ENCODE data around the gene CRCP. TPM values are rescaled to one million over a fixed set of nuclear protein-coding genes. Genes with fewer than 3 reads are reported as not detected.
"Not testable (repeated sequence)": the region's sequence is repeated elsewhere in the genome, so short reads cannot be mapped to it uniquely, and the experiment has no call there.

CRCP gene
- total and polyA plus RNA-seq, 4 donors = 18.9 to 43.0 (median 32.4) TPM

DNA sequence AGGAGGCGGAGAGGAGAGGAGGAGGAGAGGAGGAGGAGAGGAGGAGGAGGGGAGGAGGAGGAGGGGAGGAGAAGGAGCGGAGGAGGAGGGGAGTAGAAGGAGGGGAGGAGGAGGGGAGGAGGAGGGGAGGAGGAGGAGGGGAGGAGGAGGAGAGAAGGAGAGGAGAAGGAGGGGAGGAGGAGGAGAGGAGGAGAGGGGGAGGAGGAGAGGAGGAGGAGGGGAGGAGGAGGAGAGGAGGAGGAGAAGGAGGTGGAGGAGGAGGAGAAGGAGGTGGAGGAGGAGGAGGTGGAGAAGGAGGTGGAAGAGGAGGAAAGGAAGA lies 15.5 kb upstream of the CRCP start:
- ATAC-seq (ENCODE audit: insufficient read depth, low FRiP score) (no peak), DNase-seq (peak in 1 of 3 donors; percentile 25)
- H3K27ac ChIP-seq (ENCODE audit: low read depth in 1 of 2, low read length in 1 of 2) = peak overlapping the region in 1 of 2 donors; percentile 86
- H3K4me3 ChIP-seq = no peak overlapping the region
- no CpG with 5 or more reads among the region's 2 CpGs for WGBS, 2 donors
- TF ChIP-seq, protein P1, sequence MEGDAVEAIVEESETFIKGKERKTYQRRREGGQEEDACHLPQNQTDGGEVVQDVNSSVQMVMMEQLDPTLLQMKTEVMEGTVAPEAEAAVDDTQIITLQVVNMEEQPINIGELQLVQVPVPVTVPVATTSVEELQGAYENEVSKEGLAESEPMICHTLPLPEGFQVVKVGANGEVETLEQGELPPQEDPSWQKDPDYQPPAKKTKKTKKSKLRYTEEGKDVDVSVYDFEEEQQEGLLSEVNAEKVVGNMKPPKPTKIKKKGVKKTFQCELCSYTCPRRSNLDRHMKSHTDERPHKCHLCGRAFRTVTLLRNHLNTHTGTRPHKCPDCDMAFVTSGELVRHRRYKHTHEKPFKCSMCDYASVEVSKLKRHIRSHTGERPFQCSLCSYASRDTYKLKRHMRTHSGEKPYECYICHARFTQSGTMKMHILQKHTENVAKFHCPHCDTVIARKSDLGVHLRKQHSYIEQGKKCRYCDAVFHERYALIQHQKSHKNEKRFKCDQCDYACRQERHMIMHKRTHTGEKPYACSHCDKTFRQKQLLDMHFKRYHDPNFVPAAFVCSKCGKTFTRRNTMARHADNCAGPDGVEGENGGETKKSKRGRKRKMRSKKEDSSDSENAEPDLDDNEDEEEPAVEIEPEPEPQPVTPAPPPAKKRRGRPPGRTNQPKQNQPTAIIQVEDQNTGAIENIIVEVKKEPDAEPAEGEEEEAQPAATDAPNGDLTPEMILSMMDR (IDR thresholded peaks at IDR 0.05; ENCODE audit: control extremely low read depth, extremely low read depth) = no peak
- no peaks in the 10 kb centered on the region for H3K27me3 ChIP-seq (ENCODE audit: control insufficient read depth in 3 of 3, insufficient read depth in 3 of 3, low read length in 2 of 3)
- H3K9me3 ChIP-seq (ENCODE audit: control insufficient read depth in 4 of 4, insufficient read depth in 3 of 4, low read length in 3 of 4) = no peaks in the 10 kb centered on the region
- H3K36me3 ChIP-seq (ENCODE audit: control insufficient read depth in 4 of 4, insufficient read depth in 4 of 4, low read length in 4 of 4) = peaks cover 0 to 3% (median 0%) of the 10 kb centered on the region in 4 donors
- peaks cover 0 to 4% (median 0%) of the 10 kb centered on the region in 5 donors for H3K4me1 ChIP-seq (ENCODE audit: control insufficient read depth in 5 of 5, insufficient read depth in 5 of 5, low read length in 5 of 5)
- no peak overlapping the region for H3K9ac ChIP-seq (ENCODE audit: insufficient read depth in 1 of 2, low read length in 2 of 2)

DNA sequence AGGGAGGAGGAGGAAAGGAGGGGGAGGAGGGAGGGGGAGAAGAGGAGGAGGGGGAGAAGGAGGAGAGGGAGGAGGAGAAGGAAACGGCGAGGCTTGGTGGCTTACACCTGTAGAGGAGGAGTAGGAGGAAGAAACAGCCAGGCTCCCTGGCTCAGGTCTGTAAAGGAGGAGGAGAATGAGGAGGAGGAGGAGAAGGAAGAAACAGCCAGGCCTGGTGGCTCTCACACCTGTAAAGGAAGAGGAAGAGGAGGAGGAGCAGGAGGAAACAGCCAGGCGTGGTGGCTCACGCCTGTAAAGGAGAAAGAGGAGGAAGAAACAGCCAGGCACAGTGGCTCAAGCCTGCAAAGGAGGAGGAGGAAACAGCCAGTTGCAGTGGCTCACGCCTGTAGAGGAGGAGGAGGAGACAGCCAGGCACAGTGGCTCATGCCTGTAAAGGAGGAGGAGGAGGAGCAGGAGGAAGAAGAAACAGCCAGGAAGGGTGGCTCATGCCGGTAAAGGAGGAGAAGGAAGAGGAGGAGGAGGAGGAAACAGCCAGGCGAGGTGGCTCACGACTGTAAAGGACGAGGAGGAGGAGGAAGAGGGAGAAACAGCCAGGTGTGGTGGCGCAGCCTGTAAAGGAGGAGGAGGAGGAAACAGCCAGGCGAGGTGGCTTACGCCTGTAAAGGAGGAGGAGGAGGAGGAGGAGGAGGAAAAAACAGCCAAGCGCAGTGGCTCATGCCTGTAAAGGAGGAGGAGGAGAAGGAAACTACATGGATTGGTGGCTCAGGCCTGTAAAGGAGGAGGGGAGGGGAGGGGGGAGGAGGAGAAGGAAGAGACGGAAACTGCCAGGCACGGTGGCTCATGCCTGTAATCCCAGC lies 14.9 kb upstream of the CRCP start:
- Histone ChIP-seq H3K27ac (ENCODE audit: low read depth in 1 of 2, low read length in 1 of 2) (peak overlapping the region; percentile 52 to 86), H3K9me3 (ENCODE audit: control insufficient read depth in 4 of 4, insufficient read depth in 3 of 4, low read length in 3 of 4) (no peaks in the 10 kb centered on the region), H3K9ac (ENCODE audit: insufficient read depth in 1 of 2, low read length in 2 of 2) (peak overlapping the region in 1 of 2 donors; percentile 42), H3K36me3 (ENCODE audit: control insufficient read depth in 4 of 4, insufficient read depth in 4 of 4, low read length in 4 of 4) (peaks cover 0 to 3% (median 0%) of the 10 kb centered on the region in 4 donors), H3K27me3 (ENCODE audit: control insufficient read depth in 3 of 3, insufficient read depth in 3 of 3, low read length in 2 of 3) (no peaks in the 10 kb centered on the region), H3K4me1 (ENCODE audit: control insufficient read depth in 5 of 5, insufficient read depth in 5 of 5, low read length in 5 of 5) (peaks cover 0 to 4% (median 0%) of the 10 kb centered on the region in 5 donors), H3K4me3 (peak overlapping the region; percentile 23)
- ATAC-seq (ENCODE audit: insufficient read depth, low FRiP score) = peak; percentile 91
- WGBS, 2 donors = 0 to 3% methylated on average over 15 of the region's 15 CpGs
- TF ChIP-seq, protein P1 (IDR thresholded peaks at IDR 0.05; ENCODE audit: control extremely low read depth, extremely low read depth) = no peak
- DNase-seq = peak; percentile 66 to 88 (median 82)

DNA sequence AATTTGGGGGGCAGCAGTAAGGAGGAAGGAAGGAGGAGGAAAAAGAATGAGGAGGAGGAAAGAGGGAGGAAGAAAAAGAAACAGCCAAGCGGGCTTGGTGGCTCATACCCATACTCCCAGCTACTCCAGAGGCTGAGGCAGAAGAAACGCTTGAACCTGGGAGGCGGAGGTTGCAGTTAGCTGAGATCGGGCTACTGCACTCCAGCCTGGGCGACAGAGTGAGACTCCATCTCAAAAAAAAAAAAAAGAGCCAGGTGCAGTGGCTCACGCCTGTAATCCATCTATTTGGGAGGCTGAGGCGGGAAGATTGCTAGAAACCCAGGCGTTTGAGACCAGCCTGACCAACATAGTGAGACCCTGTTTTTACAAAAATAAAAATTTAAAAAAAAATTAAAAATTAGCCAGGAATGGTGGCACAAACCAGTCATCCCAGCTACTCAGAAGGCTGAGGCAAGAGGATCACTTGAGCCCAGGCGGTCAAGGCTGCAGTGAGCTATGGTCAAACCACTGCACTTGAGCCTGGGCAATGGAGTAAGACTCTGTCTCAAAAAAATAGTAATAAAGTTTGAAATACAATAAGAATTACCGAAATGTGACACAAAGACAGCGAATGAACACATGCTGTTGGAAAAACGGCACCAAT lies 14.1 kb upstream of the CRCP start:
- Histone ChIP-seq H3K27me3 (ENCODE audit: control insufficient read depth in 3 of 3, insufficient read depth in 3 of 3, low read length in 2 of 3) (no peaks in the 10 kb centered on the region), H3K4me3 (no peak overlapping the region), H3K4me1 (ENCODE audit: control insufficient read depth in 5 of 5, insufficient read depth in 5 of 5, low read length in 5 of 5) (peaks cover 0 to 4% (median 0%) of the 10 kb centered on the region in 5 donors), H3K36me3 (ENCODE audit: control insufficient read depth in 4 of 4, insufficient read depth in 4 of 4, low read length in 4 of 4) (no peaks in the 10 kb centered on the region), H3K27ac (ENCODE audit: low read depth in 1 of 2, low read length in 1 of 2) (peak overlapping the region; percentile 52 to 86), H3K9ac (ENCODE audit: insufficient read depth in 1 of 2, low read length in 2 of 2) (peak overlapping the region in 1 of 2 donors; percentile 42), H3K9me3 (ENCODE audit: control insufficient read depth in 4 of 4, insufficient read depth in 3 of 4, low read length in 3 of 4) (no peaks in the 10 kb centered on the region)
- ATAC-seq (ENCODE audit: insufficient read depth, low FRiP score) = no peak
- 57 to 82% methylated on average over 12 of the region's 12 CpGs for WGBS, 2 donors
- TF ChIP-seq, protein P1 (IDR thresholded peaks at IDR 0.05; ENCODE audit: control extremely low read depth, extremely low read depth) = no peak
- DNase-seq = no peak

DNA sequence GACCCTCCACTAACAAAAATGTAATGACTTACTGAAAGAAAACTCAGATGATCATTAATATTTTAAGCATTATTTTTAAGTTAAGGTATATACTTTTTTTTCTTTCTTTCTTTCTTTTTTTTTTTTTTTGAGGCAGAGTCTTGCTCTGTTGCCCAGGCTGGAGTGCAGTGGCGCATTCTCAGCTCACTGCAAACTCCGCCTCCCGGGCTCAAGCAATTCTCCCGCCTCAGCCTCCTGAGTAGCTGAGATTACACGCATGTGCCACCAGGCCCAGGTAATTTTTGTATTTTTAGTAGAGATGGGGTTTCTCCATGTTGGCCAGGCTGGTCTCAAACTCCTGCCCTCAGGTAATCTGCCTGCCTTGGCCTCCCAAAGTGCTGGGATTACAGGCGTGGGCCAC lies 12.5 kb upstream of the CRCP start:
- H3K9me3 ChIP-seq (ENCODE audit: control insufficient read depth in 4 of 4, insufficient read depth in 3 of 4, low read length in 3 of 4); ATAC-seq (ENCODE audit: insufficient read depth, low FRiP score); H3K4me1 ChIP-seq (ENCODE audit: control insufficient read depth in 5 of 5, insufficient read depth in 5 of 5, low read length in 5 of 5); H3K9ac ChIP-seq (ENCODE audit: insufficient read depth in 1 of 2, low read length in 2 of 2); H3K27ac ChIP-seq (ENCODE audit: low read depth in 1 of 2, low read length in 1 of 2); H3K4me3 ChIP-seq; DNase-seq; H3K27me3 ChIP-seq (ENCODE audit: control insufficient read depth in 3 of 3, insufficient read depth in 3 of 3, low read length in 2 of 3); H3K36me3 ChIP-seq (ENCODE audit: control insufficient read depth in 4 of 4, insufficient read depth in 4 of 4, low read length in 4 of 4): not testable (repeated sequence)
- 95 to 97% methylated on average over 6 of the region's 6 CpGs for WGBS, 2 donors

DNA sequence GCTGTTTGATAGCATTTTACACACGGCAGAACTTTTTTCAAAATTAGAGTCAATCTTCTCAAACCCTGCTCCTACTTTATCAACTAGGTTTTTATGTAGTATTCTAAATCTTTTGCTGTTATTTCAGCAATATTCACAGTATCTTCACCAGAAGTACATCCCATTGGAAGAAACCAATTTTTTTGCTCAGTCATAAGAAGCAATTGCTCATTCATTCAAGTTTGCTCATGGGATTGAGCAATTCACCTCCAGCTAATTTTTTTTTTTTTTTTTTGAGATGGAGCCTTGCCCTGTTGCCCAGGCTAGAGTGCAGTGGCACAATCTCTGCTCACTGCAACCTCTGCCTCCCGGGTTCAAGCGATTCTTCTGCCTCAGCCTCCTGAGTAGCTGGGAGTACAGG lies 10.7 kb upstream of the CRCP start:
- H3K27ac ChIP-seq (ENCODE audit: low read depth in 1 of 2, low read length in 1 of 2); H3K36me3 ChIP-seq (ENCODE audit: control insufficient read depth in 4 of 4, insufficient read depth in 4 of 4, low read length in 4 of 4); H3K9ac ChIP-seq (ENCODE audit: insufficient read depth in 1 of 2, low read length in 2 of 2); H3K4me1 ChIP-seq (ENCODE audit: control insufficient read depth in 5 of 5, insufficient read depth in 5 of 5, low read length in 5 of 5); DNase-seq; H3K4me3 ChIP-seq; H3K9me3 ChIP-seq (ENCODE audit: control insufficient read depth in 4 of 4, insufficient read depth in 3 of 4, low read length in 3 of 4); H3K27me3 ChIP-seq (ENCODE audit: control insufficient read depth in 3 of 3, insufficient read depth in 3 of 3, low read length in 2 of 3); ATAC-seq (ENCODE audit: insufficient read depth, low FRiP score): not testable (repeated sequence)
- 82 to 94% methylated on average over 3 of the region's 3 CpGs for WGBS, 2 donors
